ENCODE measurements around the gene UBXN6. TPM values are rescaled to one million over a fixed set of nuclear protein-coding genes. Genes with fewer than 3 reads are reported as not detected.

The UBXN6 gene
- total RNA-seq, 1 donor from 2014 or later, result 147 TPM

DNA sequence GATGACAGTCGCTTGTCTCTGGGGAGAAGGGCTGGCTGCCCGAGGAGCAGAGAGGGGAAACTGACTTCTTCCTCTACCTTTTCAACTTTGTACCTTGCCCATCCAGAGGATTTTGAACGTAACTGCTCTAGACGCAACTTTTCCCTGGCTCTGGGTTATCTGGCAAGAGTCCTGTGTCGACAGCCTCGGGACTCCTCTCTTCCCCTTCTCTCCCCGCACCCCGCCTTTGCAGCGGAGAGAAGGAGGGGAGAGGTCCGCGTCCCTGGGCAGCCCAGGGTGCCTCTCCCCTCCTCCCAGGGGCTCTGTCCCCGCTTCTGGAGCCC, 57.8 kb downstream of the UBXN6 start:
- H3K27me3 ChIP-seq, result no peaks in the 10 kb centered on the region
- DNase-seq (ENCODE audit: extremely low spot score in 2 of 2), result no peak

DNA sequence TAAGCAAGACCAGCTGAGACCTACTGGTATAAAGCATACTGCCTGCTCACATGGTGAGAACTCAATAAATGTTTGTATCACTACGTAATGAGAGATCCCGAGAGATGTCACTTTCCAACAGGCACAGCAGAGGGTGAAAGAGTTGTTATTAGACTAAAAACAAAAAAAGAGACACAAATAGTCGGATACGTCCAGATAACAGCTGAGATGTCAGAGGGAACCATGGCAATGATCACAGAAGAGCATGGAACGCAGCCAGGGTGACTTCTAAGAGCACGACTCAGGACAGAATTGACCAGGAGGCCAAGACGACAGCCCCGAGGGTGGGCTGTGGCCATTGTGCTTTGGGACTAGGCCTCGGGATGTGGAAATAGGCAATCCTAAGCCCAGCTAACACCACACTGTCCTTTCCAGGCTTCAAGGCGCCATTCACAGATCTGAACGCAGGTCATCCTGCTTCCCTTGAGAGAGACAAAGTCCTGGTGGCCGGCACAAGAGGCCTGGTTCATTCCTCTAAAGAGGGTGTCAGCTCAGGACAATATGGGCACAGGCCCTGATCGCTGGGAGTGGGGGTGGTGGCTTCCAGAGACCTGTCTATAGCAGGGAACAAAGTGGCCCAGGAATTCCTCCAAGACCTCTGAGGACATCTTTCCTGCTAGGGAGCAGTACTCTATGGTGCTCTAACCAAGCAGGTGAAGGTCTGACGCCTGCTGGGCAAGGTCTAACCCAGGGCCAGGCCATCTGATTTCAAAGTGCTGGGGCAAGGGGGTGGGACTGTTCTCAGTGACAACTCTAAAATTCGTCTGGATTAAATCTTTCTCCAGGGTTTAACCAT, 60.4 kb downstream of the UBXN6 start:
- Histone ChIP-seq H3K4me1 (peaks cover 87% of the 10 kb centered on the region), H3K27me3 (no peaks in the 10 kb centered on the region), H3K4me3 (no peak overlapping the region), H3K9me3 (no peaks in the 10 kb centered on the region), H3K27ac (peak overlapping the region; percentile 45), H3K36me3 (peaks cover 0 to 14% of the 10 kb centered on the region in 2 donors)
- intact Hi-C loops (cut with DNase I), result loop anchor here (10.0 kb wide), 1 partner anchor 122 kb away; the partner anchor contains the start of gene SHD
- no peak for DNase-seq (ENCODE audit: extremely low spot score in 2 of 2)
- TF ChIP-seq, protein P1, sequence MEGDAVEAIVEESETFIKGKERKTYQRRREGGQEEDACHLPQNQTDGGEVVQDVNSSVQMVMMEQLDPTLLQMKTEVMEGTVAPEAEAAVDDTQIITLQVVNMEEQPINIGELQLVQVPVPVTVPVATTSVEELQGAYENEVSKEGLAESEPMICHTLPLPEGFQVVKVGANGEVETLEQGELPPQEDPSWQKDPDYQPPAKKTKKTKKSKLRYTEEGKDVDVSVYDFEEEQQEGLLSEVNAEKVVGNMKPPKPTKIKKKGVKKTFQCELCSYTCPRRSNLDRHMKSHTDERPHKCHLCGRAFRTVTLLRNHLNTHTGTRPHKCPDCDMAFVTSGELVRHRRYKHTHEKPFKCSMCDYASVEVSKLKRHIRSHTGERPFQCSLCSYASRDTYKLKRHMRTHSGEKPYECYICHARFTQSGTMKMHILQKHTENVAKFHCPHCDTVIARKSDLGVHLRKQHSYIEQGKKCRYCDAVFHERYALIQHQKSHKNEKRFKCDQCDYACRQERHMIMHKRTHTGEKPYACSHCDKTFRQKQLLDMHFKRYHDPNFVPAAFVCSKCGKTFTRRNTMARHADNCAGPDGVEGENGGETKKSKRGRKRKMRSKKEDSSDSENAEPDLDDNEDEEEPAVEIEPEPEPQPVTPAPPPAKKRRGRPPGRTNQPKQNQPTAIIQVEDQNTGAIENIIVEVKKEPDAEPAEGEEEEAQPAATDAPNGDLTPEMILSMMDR (IDR thresholded peaks at IDR 0.05), result no peak
- TF ChIP-seq POLR2AphosphoS5 (IDR thresholded peaks at IDR 0.05; ENCODE audit: insufficient read depth in 1 of 2, low read depth in 1 of 2) (peak in 1 of 2 donors; percentile 13), POLR2A (IDR thresholded peaks at IDR 0.05) (no peak)

More for the DNA sequence above, 57.8 kb downstream of the UBXN6 start:
- intact Hi-C loops (cut with DNase I), result loop anchor here (2.0 to 10.0 kb wide), 3 partner anchors 25 to 125 kb away; partner anchors contain the start of genes SHD and UBXN6
- H3K36me3 ChIP-seq, result peaks cover 0 to 12% of the 10 kb centered on the region in 2 donors
- H3K4me3 ChIP-seq, result peak overlapping the region; percentile 97 to 100
- peaks cover 71% of the 10 kb centered on the region for H3K4me1 ChIP-seq
- TF ChIP-seq POLR2A (IDR thresholded peaks at IDR 0.05) (no peak), POLR2AphosphoS5 (IDR thresholded peaks at IDR 0.05; ENCODE audit: insufficient read depth in 1 of 2, low read depth in 1 of 2) (no peak)
- TF ChIP-seq, protein P1 (IDR thresholded peaks at IDR 0.05), result no peak
- H3K9me3 ChIP-seq, result no peaks in the 10 kb centered on the region
- peak overlapping the region; percentile 96 for H3K27ac ChIP-seq

Small RNAs within 50 kb of the gene (microRNA-seq; reads per million reads assigned to microRNA genes)
- gene MIR4746 (ENCODE audit: borderline number of aligned reads, borderline replicate concordance), result not detected

Small RNAs within 50 kb of the gene (small RNA-seq; reads per million reads assigned to genes)
- not detected for gene MIR4746

Other genes starting within 250 kb of the UBXN6 start
- not detected for gene EBI3, start 228.3 kb downstream of the UBXN6 start, total RNA-seq
- 19.9 TPM for gene YJU2, start 210.7 kb downstream of the UBXN6 start, total RNA-seq
- not detected for gene SHD, start 178.5 kb downstream of the UBXN6 start, total RNA-seq
- gene TMIGD2, start 155.4 kb downstream of the UBXN6 start, total RNA-seq, result not detected
- gene FSD1, start 153.2 kb downstream of the UBXN6 start, total RNA-seq, result 1.7 TPM
- 29.2 TPM for gene STAP2, start 119.0 kb downstream of the UBXN6 start, total RNA-seq
- 10.1 TPM for gene MPND, start 114.2 kb downstream of the UBXN6 start, total RNA-seq
- 65.6 TPM for gene SH3GL1, start 57.2 kb downstream of the UBXN6 start, total RNA-seq
- 21.4 TPM for gene CHAF1A, start 55.2 kb downstream of the UBXN6 start, total RNA-seq
- gene HDGFL2, start 14.5 kb upstream of the UBXN6 start, total RNA-seq, result 33.1 TPM
- 69.5 TPM for gene PLIN4, start 60.7 kb upstream of the UBXN6 start, total RNA-seq
- 8.8 TPM for gene PLIN5, start 77.4 kb upstream of the UBXN6 start, total RNA-seq
- 6.9 TPM for gene LRG1, start 82.2 kb upstream of the UBXN6 start, total RNA-seq
- gene SEMA6B, start 101.9 kb upstream of the UBXN6 start, total RNA-seq, result 8.3 TPM
- 13.0 TPM for gene TNFAIP8L1, start 181.7 kb upstream of the UBXN6 start, total RNA-seq
- 33.4 TPM for gene MYDGF, start 212.5 kb upstream of the UBXN6 start, total RNA-seq

Data from vagina (tissue), 2 donors.